ENCODE results near the gene VCL.

The VCL gene

DNA sequence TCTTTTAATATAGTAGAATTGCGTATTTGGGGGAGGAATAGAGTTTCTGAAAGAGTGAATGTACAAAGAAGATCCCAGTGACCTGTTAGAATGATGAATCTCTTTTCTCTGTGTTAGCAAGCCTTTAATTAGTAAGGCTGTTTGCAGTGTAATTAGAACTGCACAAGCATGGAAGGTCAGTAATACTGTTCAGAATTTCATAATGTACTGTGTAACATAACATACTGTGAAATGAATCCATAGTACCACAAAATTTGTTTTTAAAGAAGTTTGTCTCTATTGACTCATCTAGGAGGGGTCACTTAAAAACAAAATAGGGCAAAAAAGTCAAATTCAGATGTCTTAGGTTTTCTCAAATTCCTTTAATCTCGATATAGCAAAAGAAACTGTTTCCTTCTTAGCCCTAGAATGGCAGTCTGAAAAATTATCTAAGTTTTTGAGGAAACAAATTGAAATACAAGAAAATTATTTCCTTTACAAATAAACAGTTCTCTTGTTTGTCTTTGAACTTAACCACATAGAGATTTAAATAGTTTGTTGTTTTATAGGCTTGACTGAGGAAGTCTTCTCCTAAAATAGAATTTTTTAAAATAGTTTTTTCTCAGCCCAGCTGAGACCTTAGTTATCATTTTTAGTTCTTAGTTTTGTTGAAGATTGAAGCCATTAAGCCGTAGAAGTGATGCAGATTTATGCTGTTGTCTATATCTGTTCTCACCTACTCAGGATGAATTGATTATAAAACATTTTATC lies 165.6 kb downstream of the VCL start:
- no peaks in the 10 kb centered on the region; the same call in 1 of the 2 replicates for H3K36me3 ChIP-seq (ENCODE audit: low read depth)
- H3K9me3 ChIP-seq (ENCODE audit: severe bottlenecking): no peaks in the 10 kb centered on the region
- H3K4me3 ChIP-seq (ENCODE audit: severe bottlenecking): no peak overlapping the region
- peaks cover 7% of the 10 kb centered on the region for H3K4me1 ChIP-seq (ENCODE audit: insufficient read depth, poor library complexity, severe bottlenecking)
- TF ChIP-seq, protein P1, sequence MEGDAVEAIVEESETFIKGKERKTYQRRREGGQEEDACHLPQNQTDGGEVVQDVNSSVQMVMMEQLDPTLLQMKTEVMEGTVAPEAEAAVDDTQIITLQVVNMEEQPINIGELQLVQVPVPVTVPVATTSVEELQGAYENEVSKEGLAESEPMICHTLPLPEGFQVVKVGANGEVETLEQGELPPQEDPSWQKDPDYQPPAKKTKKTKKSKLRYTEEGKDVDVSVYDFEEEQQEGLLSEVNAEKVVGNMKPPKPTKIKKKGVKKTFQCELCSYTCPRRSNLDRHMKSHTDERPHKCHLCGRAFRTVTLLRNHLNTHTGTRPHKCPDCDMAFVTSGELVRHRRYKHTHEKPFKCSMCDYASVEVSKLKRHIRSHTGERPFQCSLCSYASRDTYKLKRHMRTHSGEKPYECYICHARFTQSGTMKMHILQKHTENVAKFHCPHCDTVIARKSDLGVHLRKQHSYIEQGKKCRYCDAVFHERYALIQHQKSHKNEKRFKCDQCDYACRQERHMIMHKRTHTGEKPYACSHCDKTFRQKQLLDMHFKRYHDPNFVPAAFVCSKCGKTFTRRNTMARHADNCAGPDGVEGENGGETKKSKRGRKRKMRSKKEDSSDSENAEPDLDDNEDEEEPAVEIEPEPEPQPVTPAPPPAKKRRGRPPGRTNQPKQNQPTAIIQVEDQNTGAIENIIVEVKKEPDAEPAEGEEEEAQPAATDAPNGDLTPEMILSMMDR (IDR thresholded peaks at IDR 0.05; ENCODE audit: poor library complexity, severe bottlenecking): no peak
- H3K27ac ChIP-seq (ENCODE audit: poor library complexity, severe bottlenecking): no peak overlapping the region
- no peaks in the 10 kb centered on the region for H3K27me3 ChIP-seq (ENCODE audit: insufficient read depth, poor library complexity, severe bottlenecking)
- DNase-seq (ENCODE audit: low spot score) (no peak), ATAC-seq (ENCODE audit: low read depth) (no peak)

DNA sequence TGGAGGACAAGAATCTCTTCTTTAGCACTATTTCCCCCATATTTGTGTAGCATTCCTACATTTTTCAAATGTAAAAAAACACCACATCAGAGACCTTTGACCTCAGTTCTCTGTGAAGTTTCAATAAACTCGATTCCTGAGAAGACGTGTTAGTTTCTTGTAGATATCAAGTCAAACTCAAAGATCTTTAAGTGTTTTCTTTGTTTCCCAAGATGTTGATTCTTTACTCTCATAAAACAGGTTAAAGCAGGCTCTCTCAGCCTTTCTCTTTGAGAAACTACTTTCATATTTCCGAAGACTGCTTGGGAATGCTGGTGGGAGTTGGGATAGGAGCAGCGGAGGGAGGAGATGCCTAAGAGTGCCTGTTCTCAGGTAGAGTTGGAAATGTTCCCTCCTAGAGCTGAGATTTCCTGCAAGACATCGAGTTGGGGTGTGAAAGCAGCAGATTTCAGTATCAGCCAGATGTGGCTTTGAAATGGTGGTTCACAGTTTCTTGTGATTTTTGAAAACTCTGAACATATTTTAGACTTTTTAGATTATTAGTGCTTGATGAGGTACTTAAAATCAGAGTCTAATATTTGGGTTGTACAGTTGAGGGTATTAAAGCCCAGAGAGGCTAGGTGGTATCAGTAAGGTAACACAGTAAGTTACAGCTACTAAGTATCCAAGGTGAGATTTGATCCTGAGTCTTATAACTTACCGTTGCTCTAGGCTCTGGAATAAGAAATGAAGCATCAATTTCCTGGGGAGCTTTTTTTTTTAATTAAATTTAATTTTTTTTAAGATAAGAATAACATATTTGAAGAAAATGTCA lies 167.0 kb downstream of the VCL start:
- no peaks in the 10 kb centered on the region; the same call in 1 of the 2 replicates for H3K36me3 ChIP-seq (ENCODE audit: low read depth)
- H3K4me3 ChIP-seq (ENCODE audit: severe bottlenecking): no peak overlapping the region
- DNase-seq (ENCODE audit: low spot score) (no peak), ATAC-seq (ENCODE audit: low read depth) (0 out of 3 replicates have a peak, but pooled peaks have one; percentile 17)
- no peaks in the 10 kb centered on the region for H3K9me3 ChIP-seq (ENCODE audit: severe bottlenecking)
- H3K27ac ChIP-seq (ENCODE audit: poor library complexity, severe bottlenecking): peak overlapping the region; percentile 14
- peaks cover 7% of the 10 kb centered on the region for H3K4me1 ChIP-seq (ENCODE audit: insufficient read depth, poor library complexity, severe bottlenecking)
- H3K27me3 ChIP-seq (ENCODE audit: insufficient read depth, poor library complexity, severe bottlenecking): no peaks in the 10 kb centered on the region
- TF ChIP-seq, protein P1 (IDR thresholded peaks at IDR 0.05; ENCODE audit: poor library complexity, severe bottlenecking): no peak

DNA sequence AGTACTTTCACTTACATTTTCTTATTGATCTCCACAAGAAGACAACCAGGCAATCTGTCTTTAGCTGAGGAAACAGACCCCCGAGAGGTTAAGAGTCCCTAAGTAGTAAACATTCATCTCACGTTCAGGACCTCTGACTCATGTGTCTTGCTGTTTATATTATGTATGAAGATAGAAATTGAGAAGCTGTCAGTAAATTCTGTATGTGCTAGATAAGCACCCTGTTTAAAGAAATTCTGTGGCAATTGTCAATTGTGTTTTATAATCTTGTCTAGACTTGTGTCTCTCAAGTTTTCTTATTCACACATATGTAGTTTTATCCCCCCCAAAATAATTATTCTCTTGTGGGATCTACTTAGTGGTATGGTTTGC lies 167.6 kb downstream of the VCL start:
- Histone ChIP-seq H3K4me3 (ENCODE audit: severe bottlenecking) (no peak overlapping the region), H3K27me3 (ENCODE audit: insufficient read depth, poor library complexity, severe bottlenecking) (no peaks in the 10 kb centered on the region), H3K9me3 (ENCODE audit: severe bottlenecking) (no peaks in the 10 kb centered on the region), H3K4me1 (ENCODE audit: insufficient read depth, poor library complexity, severe bottlenecking) (peaks cover 7% of the 10 kb centered on the region), H3K27ac (ENCODE audit: poor library complexity, severe bottlenecking) (peak overlapping the region; percentile 14), H3K36me3 (ENCODE audit: low read depth) (no peaks in the 10 kb centered on the region)
- TF ChIP-seq, protein P1 (IDR thresholded peaks at IDR 0.05; ENCODE audit: poor library complexity, severe bottlenecking): no peak
- DNase-seq (ENCODE audit: low spot score) (no peak), ATAC-seq (ENCODE audit: low read depth) (0 out of 3 replicates have a peak, but pooled peaks have one; percentile 41)

DNA sequence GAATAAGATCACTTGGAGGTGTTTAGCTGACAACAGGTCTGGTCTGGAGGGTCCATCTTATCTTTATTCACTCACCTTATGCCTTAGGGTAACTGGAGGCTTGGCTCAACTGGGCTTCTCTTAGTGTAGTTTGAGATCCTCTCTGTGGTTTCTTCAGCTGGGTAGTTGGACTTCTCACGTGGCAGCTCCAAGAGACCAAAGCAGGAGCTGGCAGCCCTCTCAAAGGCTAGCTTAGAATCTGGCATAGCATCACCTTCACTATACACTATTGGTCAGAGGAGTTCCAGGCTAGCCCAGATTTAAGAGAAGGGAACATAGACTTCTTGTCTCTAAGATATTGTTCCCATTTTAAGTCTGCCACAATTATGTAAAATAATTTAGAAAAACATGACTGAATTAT lies 169.5 kb downstream of the VCL start:
- TF ChIP-seq, protein P1 (IDR thresholded peaks at IDR 0.05; ENCODE audit: poor library complexity, severe bottlenecking): no peak
- no peak overlapping the region for H3K27ac ChIP-seq (ENCODE audit: poor library complexity, severe bottlenecking)

More for the DNA sequence above, 169.5 kb downstream of the VCL start:
- DNase-seq (ENCODE audit: low spot score) (no peak), ATAC-seq (ENCODE audit: low read depth) (no peak)
- H3K4me1 ChIP-seq (ENCODE audit: insufficient read depth, poor library complexity, severe bottlenecking): peaks cover 7% of the 10 kb centered on the region
- H3K36me3 ChIP-seq (ENCODE audit: low read depth): no peaks in the 10 kb centered on the region
- H3K9me3 ChIP-seq (ENCODE audit: severe bottlenecking): no peaks in the 10 kb centered on the region
- H3K4me3 ChIP-seq (ENCODE audit: severe bottlenecking): no peak overlapping the region
- H3K27me3 ChIP-seq (ENCODE audit: insufficient read depth, poor library complexity, severe bottlenecking): no peaks in the 10 kb centered on the region
